ENCODE data around the gene OGFRL1. TPM values are rescaled to one million over a fixed set of nuclear protein-coding genes. Genes with fewer than 3 reads are reported as not detected.

OGFRL1 gene
- total RNA-seq, 1 donor from 2014 or later: 6.0 TPM

- Mint-ChIP-seq H3K4me3 (no peak overlapping the region), H3K36me3 (peaks cover 4% of the 10 kb centered on the region), H3K4me1 (ENCODE audit: unreplicated experiment) (no peaks in the 10 kb centered on the region), H3K9me3 (no peaks in the 10 kb centered on the region), H3K27me3 (peaks cover 31% of the 10 kb centered on the region), H3K27ac (no peak overlapping the region)
- TF ChIP-seq, protein P1, sequence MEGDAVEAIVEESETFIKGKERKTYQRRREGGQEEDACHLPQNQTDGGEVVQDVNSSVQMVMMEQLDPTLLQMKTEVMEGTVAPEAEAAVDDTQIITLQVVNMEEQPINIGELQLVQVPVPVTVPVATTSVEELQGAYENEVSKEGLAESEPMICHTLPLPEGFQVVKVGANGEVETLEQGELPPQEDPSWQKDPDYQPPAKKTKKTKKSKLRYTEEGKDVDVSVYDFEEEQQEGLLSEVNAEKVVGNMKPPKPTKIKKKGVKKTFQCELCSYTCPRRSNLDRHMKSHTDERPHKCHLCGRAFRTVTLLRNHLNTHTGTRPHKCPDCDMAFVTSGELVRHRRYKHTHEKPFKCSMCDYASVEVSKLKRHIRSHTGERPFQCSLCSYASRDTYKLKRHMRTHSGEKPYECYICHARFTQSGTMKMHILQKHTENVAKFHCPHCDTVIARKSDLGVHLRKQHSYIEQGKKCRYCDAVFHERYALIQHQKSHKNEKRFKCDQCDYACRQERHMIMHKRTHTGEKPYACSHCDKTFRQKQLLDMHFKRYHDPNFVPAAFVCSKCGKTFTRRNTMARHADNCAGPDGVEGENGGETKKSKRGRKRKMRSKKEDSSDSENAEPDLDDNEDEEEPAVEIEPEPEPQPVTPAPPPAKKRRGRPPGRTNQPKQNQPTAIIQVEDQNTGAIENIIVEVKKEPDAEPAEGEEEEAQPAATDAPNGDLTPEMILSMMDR (conservative IDR thresholded peaks at IDR 0.05): no peak
- no peak for DNase-seq (ENCODE audit: extremely low spot score, unreplicated experiment)
Measured at GRCh38 chr6:71333697-71334096, 45.1 kb downstream of the OGFRL1 start.

DNA sequence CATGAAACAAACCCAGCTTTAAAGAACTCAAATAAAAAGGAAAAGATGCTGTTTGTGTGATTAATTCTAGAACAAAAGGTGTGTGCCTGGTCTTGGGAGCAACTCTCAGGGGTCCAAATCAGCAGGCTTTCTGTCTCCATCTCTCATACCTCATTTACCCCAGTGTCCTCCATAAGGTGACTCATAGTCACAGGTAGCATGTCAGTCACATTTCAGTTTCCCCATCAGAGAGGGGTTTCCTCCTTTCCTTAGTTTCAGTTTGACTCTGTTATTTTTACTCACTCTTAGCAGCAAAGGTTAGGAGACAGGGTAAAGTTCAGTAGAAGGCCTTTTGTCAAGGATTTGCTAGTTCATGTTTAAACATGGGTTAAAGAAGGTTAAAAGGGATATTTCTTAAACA, 46.2 kb downstream of the OGFRL1 start:
- no peak for DNase-seq (ENCODE audit: extremely low spot score, unreplicated experiment)
- TF ChIP-seq, protein P1 (conservative IDR thresholded peaks at IDR 0.05): no peak
- Mint-ChIP-seq H3K4me3 (no peak overlapping the region), H3K9me3 (no peaks in the 10 kb centered on the region), H3K27ac (no peak overlapping the region), H3K4me1 (ENCODE audit: unreplicated experiment) (no peaks in the 10 kb centered on the region), H3K27me3 (peaks cover 25% of the 10 kb centered on the region), H3K36me3 (peaks cover 4% of the 10 kb centered on the region)

- Mint-ChIP-seq H3K9me3 (no peaks in the 10 kb centered on the region), H3K36me3 (peaks cover 4% of the 10 kb centered on the region), H3K4me3 (no peak overlapping the region), H3K4me1 (ENCODE audit: unreplicated experiment) (no peaks in the 10 kb centered on the region), H3K27ac (no peak overlapping the region), H3K27me3 (peaks cover 25% of the 10 kb centered on the region)
- TF ChIP-seq, protein P1 (conservative IDR thresholded peaks at IDR 0.05): no peak
- DNase-seq (ENCODE audit: extremely low spot score, unreplicated experiment): no peak
Measured at GRCh38 chr6:71335544-71335943, 46.9 kb downstream of the OGFRL1 start.

- peaks cover 28% of the 10 kb centered on the region for H3K27me3 Mint-ChIP-seq
- TF ChIP-seq, protein P1 (conservative IDR thresholded peaks at IDR 0.05): no peak
Measured at GRCh38 chr6:71336901-71337300, 48.3 kb downstream of the OGFRL1 start.

GRCh38 chr6:71338540-71339316, 50.1 kb downstream of the OGFRL1 start:
- TF ChIP-seq, protein P1 (conservative IDR thresholded peaks at IDR 0.05): no peak
- peaks cover 5% of the 10 kb centered on the region for H3K4me1 Mint-ChIP-seq (ENCODE audit: unreplicated experiment)
- H3K4me3 Mint-ChIP-seq: no peak overlapping the region
- H3K27me3 Mint-ChIP-seq: peaks cover 28% of the 10 kb centered on the region
- H3K36me3 Mint-ChIP-seq: peaks cover 4% of the 10 kb centered on the region
- no peak for DNase-seq (ENCODE audit: extremely low spot score, unreplicated experiment)
- no peak overlapping the region for H3K27ac Mint-ChIP-seq
- no peaks in the 10 kb centered on the region for H3K9me3 Mint-ChIP-seq

More at GRCh38 chr6:71336901-71337300, 48.3 kb downstream of the OGFRL1 start:
- H3K4me1 Mint-ChIP-seq (ENCODE audit: unreplicated experiment): no peaks in the 10 kb centered on the region
- H3K4me3 Mint-ChIP-seq: no peak overlapping the region
- DNase-seq (ENCODE audit: extremely low spot score, unreplicated experiment): no peak
- H3K36me3 Mint-ChIP-seq: peaks cover 4% of the 10 kb centered on the region
- no peak overlapping the region for H3K27ac Mint-ChIP-seq
- H3K9me3 Mint-ChIP-seq: no peaks in the 10 kb centered on the region

Measured in type B pancreatic cell (in vitro differentiated cells).